HK-2 (cell line): ENCODE measurements around the gene TMCO1.
"Not testable (repeated sequence)": the region's sequence is repeated elsewhere in the genome, so short reads cannot be mapped to it uniquely, and the experiment has no call there.

Source experiments
- DNase-seq: peaks from one replicate; pipeline ENCODE4 v3.0.0-alpha.2; 2018; ENCODE audit not compliant: unreplicated experiment

Gene TMCO1

DNA sequence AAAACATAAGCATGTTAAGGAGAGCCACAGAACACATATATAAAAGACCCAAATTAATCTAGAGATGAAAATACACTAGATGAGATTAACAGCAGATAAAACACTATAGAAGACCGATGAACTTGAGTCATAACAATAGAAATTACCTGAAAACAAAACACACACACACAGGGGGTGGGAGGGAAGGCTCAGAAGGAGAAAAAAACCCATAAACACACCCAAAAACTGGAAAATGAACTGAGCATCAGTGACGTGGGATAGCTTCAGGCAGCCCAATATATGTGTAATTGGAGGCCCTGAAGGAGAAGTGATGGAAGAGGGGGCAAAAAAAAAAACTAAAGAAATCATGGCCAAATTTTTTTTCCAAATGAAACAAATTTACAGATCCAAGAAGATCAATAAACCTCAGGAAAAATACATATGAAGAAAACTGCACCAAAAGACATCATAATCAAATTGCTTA is 81.7 kb downstream of the TMCO1 start:
- DNase-seq = no peak

GRCh38 chr1:165686121-165686970 is 82.3 kb downstream of the TMCO1 start:
- no peak for DNase-seq

GRCh38 chr1:165683848-165684485 is 84.7 kb downstream of the TMCO1 start:
- DNase-seq = no peak

DNA sequence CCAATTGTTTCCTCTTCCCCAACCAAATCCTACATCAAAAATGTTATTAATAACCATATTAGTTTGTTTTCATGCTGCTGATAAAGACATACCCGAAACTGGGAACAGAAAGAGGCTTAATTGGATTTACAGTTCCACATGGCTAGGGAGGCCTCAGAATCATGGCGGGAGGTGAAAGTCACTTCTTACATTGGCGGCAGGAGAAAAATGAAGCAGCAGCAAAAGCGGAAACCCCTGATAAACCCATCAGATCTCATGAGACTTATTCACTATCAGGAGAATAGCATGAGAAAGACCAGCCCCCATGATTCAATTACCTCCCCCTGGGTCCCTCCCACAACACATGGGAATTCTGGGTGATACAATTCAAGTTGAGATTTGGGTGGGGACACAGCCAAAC is 87.9 kb downstream of the TMCO1 start:
- DNase-seq = not testable (repeated sequence)

- DNase-seq = no peak
Observed at GRCh38 chr1:165680303-165680702, 88.4 kb downstream of the TMCO1 start.

- no peak for DNase-seq
Observed at GRCh38 chr1:165679282-165680036, 89.2 kb downstream of the TMCO1 start.

DNA sequence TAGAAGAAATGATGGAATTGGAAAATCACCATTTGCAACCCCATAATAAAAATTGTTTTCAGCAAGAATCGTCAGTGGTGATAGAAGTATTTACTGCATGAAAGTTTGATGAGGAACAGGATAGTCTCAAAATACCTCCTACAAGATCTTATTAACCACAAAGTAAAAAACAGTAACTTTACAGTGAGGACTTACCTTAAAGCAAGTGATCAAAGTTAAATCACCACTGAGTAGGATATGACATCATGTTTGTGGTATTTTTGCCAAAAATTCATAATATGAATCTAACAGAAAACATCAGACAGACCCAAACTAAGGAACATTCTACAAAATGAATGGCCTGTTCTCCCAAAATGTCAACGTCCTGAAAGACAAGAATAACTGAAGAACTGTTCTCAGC is 90.2 kb downstream of the TMCO1 start:
- DNase-seq = no peak
